Lower lobe of right lung (tissue), 2 donors: Measurements from ENCODE around the gene GUK1. TPM values are rescaled to one million over a fixed set of nuclear protein-coding genes. Genes with fewer than 3 reads are reported as not detected.

Experiments
- ATAC-seq, 2 donors: fragments of 200-7000 bp; cut with Tn5 transposase; one replicate each; pipeline ENCODE4 v1.9.1; 2020 to 2022; ENCODE audit warnings: mild to moderate bottlenecking in 2 of 2, moderate library complexity in 2 of 2
- DNase-seq: peaks from one replicate; pipeline ENCODE4 v3.0.0-alpha.2; 2020
- H3K27ac ChIP-seq: fragments of 200-600 bp; one replicate; pipeline ENCODE4 v1.8.0; 2022
- H3K27me3 ChIP-seq: fragments of 200-600 bp; one replicate; pipeline ENCODE4 v1.8.0; 2022; ENCODE audit warnings: low read depth
- H3K36me3 ChIP-seq: fragments of 200-600 bp; one replicate; pipeline ENCODE4 v1.8.0; 2022; ENCODE audit warnings: mild to moderate bottlenecking
- H3K4me1 ChIP-seq: fragments of 200-600 bp; one replicate; pipeline ENCODE4 v1.8.0; 2022
- H3K4me3 ChIP-seq: fragments of 200-600 bp; one replicate; pipeline ENCODE4 v1.8.0; 2022; ENCODE audit warnings: mild to moderate bottlenecking
- H3K9me3 ChIP-seq: fragments of 200-600 bp; one replicate; pipeline ENCODE4 v1.8.0; 2022
- intact Hi-C: fragments of 100-400 bp; cut with DNase I; formaldehyde crosslinking; loops from one replicate; pipeline ENCODE4 v1.11.0; 2022
- total RNA-seq: library from RNA; stranded (reverse); fragmentation: NEBNext Ultra II Directional; extraction: Animal tissue kit (Norgen Biotek cat#: 25700); gene quantifications from one replicate; pipeline ENCODE4 v1.2.1, GENCODE V29; 2021
- TF ChIP-seq, protein P1 (sequence below): fragments of 200-600 bp; IDR thresholded peaks from one replicate; pipeline ENCODE4 v1.8.0; 2022; ENCODE audit warnings: antibody characterized with exemption, mild to moderate bottlenecking
- donor health status: DM: no; HTN: yes; CAD: no; lungs with severe emphysema.

The GUK1 gene
- total RNA-seq, 1 donor from 2014 or later: 192 TPM

DNA sequence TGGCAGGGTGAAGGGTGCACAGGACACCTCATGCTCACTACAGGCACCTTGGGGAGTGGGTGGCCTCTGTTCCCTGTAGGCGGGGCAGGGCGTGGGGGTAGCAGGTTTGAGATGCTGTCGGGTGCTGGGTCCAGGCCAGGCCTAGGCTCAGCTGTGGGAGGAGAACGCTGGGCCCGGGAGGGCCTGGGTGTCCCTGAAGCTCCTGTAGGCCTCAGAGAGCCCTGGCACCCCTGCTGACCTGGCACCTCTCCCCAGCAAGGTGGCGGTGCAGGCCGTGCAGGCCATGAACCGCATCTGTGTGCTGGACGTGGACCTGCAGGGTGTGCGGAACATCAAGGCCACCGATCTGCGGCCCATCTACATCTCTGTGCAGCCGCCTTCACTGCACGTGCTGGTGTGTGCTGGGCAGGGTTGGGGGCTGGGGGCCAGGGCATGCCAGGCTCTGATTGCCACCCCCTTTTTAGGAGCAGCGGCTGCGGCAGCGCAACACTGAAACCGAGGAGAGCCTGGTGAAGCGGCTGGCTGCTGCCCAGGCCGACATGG is 7.1 kb downstream of the GUK1 start:
- TF ChIP-seq, protein P1, sequence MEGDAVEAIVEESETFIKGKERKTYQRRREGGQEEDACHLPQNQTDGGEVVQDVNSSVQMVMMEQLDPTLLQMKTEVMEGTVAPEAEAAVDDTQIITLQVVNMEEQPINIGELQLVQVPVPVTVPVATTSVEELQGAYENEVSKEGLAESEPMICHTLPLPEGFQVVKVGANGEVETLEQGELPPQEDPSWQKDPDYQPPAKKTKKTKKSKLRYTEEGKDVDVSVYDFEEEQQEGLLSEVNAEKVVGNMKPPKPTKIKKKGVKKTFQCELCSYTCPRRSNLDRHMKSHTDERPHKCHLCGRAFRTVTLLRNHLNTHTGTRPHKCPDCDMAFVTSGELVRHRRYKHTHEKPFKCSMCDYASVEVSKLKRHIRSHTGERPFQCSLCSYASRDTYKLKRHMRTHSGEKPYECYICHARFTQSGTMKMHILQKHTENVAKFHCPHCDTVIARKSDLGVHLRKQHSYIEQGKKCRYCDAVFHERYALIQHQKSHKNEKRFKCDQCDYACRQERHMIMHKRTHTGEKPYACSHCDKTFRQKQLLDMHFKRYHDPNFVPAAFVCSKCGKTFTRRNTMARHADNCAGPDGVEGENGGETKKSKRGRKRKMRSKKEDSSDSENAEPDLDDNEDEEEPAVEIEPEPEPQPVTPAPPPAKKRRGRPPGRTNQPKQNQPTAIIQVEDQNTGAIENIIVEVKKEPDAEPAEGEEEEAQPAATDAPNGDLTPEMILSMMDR: no peak

DNA sequence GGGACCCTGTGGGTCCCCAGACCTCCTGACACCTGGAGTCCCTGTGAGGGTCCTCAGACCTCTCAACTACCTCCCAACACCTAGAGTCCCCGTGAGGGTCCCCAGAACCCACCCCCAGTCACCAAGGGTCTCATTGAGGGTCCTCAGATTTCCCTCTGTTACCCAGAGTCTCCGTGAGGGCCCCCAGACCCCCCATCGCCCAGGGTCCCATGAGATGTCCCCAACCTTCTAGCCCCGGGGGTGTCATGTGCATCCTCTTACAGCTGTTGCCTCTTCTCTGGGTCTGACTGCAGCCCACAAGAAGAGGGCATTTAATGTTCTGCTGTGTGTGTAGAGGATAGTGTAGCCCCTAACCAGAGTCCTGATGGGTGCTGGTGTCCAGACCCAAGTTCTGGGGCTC is 7.7 kb downstream of the GUK1 start:
- Histone ChIP-seq H3K4me1 (peaks cover 70% of the 10 kb centered on the region), H3K27me3 (no peaks in the 10 kb centered on the region), H3K36me3 (peaks cover 46% of the 10 kb centered on the region), H3K9me3 (no peaks in the 10 kb centered on the region), H3K27ac (peak overlapping the region; percentile 88), H3K4me3 (no peak overlapping the region)
- ATAC-seq: no peak
- TF ChIP-seq, protein P1: no peak
- intact Hi-C loops: no loop called here
- DNase-seq: no peak

More for the DNA sequence above, 7.1 kb downstream of the GUK1 start:
- no peaks in the 10 kb centered on the region for H3K27me3 ChIP-seq
- H3K4me3 ChIP-seq: no peak overlapping the region
- H3K36me3 ChIP-seq: peaks cover 47% of the 10 kb centered on the region
- ATAC-seq (no peak), DNase-seq (no peak)
- intact Hi-C loops: no loop called here
- H3K4me1 ChIP-seq: peaks cover 76% of the 10 kb centered on the region
- no peaks in the 10 kb centered on the region for H3K9me3 ChIP-seq
- H3K27ac ChIP-seq: peak overlapping the region; percentile 88

DNA sequence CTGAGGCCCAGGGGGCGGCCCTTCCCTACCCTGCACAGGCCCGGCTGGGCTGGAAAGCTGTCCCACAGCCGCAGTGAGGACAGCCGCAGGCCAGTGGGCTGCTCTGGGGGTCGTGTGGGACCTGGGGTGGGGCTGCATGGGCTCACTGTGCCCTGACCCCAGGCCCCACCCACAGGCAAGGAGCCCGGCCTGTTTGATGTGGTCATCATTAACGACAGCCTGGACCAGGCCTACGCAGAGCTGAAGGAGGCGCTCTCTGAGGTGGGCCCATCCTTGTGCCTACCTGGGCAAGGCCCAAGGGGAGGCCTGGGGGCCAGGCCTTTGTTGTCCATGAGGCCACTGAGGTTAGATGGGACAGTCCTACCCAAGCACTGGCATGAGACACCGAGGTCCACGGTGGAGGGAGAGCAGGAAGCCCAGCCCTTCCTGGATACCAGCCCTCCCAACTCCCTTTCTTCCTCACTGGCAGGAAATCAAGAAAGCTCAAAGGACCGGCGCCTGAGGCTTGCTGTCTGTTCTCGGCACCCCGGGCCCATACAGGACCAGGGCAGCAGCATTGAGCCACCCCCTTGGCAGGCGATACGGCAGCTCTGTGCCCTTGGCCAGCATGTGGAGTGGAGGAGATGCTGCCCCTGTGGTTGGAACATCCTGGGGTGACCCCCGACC is 8.2 kb downstream of the GUK1 start:
- intact Hi-C loops: no loop called here
- TF ChIP-seq, protein P1: no peak
- Histone ChIP-seq H3K27me3 (no peaks in the 10 kb centered on the region), H3K4me3 (no peak overlapping the region), H3K27ac (peak overlapping the region; percentile 88), H3K9me3 (no peaks in the 10 kb centered on the region), H3K4me1 (peaks cover 64% of the 10 kb centered on the region), H3K36me3 (peaks cover 46% of the 10 kb centered on the region)
- ATAC-seq (no peak), DNase-seq (no peak)

DNA sequence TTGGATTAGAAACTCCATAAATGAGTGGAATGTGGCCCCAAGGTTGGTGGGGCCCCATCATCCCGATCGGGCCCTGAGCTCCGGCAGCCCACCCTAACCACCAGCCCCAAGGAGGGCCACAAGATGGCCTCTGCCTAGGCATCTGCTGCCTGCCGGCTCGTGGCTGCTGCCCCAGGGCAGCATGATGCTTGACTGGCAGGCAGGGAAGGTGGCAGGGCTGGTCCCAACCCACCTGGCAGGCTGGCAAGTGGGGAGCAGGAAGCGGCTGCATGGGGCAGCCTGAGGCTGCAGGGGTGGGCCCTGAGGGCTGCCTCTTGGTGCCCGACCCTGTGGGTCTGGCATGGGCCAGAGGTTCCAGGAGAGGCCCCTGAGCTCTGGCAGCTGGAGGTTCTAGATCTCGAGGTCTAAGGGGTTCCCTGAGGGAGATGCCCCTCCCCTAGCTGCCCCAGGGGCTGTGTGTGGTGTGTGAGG is 8.9 kb downstream of the GUK1 start:
- TF ChIP-seq, protein P1: no peak
- H3K36me3 ChIP-seq: peaks cover 46% of the 10 kb centered on the region
- no peaks in the 10 kb centered on the region for H3K9me3 ChIP-seq
- ATAC-seq (no peak), DNase-seq (no peak)
- no peaks in the 10 kb centered on the region for H3K27me3 ChIP-seq
- peaks cover 58% of the 10 kb centered on the region for H3K4me1 ChIP-seq
- intact Hi-C loops: no loop called here
- H3K27ac ChIP-seq: peak overlapping the region; percentile 88
- H3K4me3 ChIP-seq: peak overlapping the region; percentile 51

DNA sequence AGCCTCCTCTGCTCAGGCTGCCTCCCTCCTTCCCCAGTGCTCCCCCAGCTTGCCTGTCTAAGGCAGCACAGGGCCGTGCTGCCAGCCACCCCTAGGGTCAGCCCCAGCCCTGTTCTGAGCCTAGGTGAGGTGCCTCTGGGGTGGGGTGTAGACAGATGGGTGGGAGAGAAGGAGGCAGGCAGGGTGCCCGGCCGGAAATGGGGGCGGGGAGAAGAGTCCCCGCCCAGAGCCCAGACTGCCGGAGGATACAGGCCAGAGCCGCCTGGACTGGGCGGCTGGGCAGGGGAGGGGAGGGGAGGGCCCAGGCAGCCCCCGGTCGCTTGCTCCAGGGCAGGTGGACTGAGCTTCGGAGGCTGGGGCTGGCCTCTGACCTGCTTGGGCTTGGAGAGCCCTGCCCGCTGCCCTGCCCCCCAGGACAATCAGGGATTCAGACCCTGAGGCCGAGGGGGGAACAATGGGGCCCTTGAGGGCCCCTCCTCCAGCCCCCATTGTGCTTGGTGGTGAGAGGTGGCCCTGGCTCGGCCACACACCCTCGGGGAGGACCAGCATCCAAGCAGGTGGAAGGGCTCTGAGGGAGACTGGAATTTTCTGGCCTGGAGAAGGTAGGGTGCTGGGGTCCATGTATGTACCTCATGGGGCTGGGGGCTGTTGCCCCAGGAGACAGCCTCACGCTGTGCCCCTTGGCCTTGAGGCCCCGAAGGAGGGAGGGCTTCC is 9.5 kb downstream of the GUK1 start, which contains the start of gene GJC2:
Gene GJC2 (plus strand): TSS at position 525 of the 714 bp plus-strand sequence. CDS start 7,829 bp downstream, outside the sequence.
- intact Hi-C loops: no loop called here
- ATAC-seq: peak; percentile 33 to 40
- DNase-seq: peak; percentile 46
- H3K4me1 ChIP-seq: peaks cover 52% of the 10 kb centered on the region
- H3K27me3 ChIP-seq: no peaks in the 10 kb centered on the region
- H3K27ac ChIP-seq: peak within 1 kb of the TSS; percentile 88
- peak within 1 kb of the TSS; percentile 51 for H3K4me3 ChIP-seq
- peaks cover 46% of the 10 kb centered on the region for H3K36me3 ChIP-seq
- TF ChIP-seq, protein P1: no peak
- H3K9me3 ChIP-seq: no peaks in the 10 kb centered on the region
